Activated naive CD4-positive, alpha-beta T cell treated with anti-CD3 and anti-CD28 coated beads for 36 hours (primary cell): Measurements from ENCODE around the gene PRRT2. TPM values are rescaled to one million over a fixed set of nuclear protein-coding genes. Genes with fewer than 3 reads are reported as not detected.
A peak's percentile ranks its signal among the peaks of the same experiment; 100 is the strongest.
"Not testable (repeated sequence)": the region's sequence is repeated elsewhere in the genome, so short reads cannot be mapped to it uniquely, and the experiment has no call there.

ENCODE experiments used
- CTCF ChIA-PET: fragments of 350-600 bp; sonication (Branson Sonifier 250); formaldehyde crosslinking; loops from one replicate; lab custom pipeline; 2021; ENCODE audit warnings: antibody characterized with exemption; lab: Charles Lee
- DNase-seq: peaks from one replicate; pipeline ENCODE4 v3.0.0-alpha.2; 2020
- H3K27ac Mint-ChIP-seq: one replicate; pipeline ENCODE4 v1.8.0; 2021; ENCODE audit warnings: mild to moderate bottlenecking, mixed read lengths
- H3K27me3 Mint-ChIP-seq: one replicate; pipeline ENCODE4 v1.8.0; 2021; ENCODE audit warnings: low read depth, mixed read lengths
- H3K36me3 Mint-ChIP-seq: one replicate; pipeline ENCODE4 v1.8.0; 2021; ENCODE audit warnings: low read depth, mixed read lengths
- H3K4me1 Mint-ChIP-seq: one replicate; pipeline ENCODE4 v1.8.0; 2021; ENCODE audit warnings: low read depth, mixed read lengths
- H3K4me3 Mint-ChIP-seq: one replicate; pipeline ENCODE4 v1.8.0; 2021; ENCODE audit warnings: mild to moderate bottlenecking, moderate library complexity, mixed read lengths
- H3K9me3 Mint-ChIP-seq: one replicate; pipeline ENCODE4 v1.8.0; 2021; ENCODE audit warnings: mixed read lengths
- intact Hi-C: fragments of 100-400 bp; cut with micrococcal nuclease; formaldehyde crosslinking; loops from one replicate; pipeline ENCODE4 v1.15.1; 2023
- total RNA-seq, 2 experiments: library from RNA; stranded (reverse); gene quantifications; one replicate each; pipeline ENCODE4 v1.2.3, GENCODE V29; 2021

The PRRT2 gene
- total RNA-seq, result under 1 TPM; 0.83 to 0.94 TPM

DNA sequence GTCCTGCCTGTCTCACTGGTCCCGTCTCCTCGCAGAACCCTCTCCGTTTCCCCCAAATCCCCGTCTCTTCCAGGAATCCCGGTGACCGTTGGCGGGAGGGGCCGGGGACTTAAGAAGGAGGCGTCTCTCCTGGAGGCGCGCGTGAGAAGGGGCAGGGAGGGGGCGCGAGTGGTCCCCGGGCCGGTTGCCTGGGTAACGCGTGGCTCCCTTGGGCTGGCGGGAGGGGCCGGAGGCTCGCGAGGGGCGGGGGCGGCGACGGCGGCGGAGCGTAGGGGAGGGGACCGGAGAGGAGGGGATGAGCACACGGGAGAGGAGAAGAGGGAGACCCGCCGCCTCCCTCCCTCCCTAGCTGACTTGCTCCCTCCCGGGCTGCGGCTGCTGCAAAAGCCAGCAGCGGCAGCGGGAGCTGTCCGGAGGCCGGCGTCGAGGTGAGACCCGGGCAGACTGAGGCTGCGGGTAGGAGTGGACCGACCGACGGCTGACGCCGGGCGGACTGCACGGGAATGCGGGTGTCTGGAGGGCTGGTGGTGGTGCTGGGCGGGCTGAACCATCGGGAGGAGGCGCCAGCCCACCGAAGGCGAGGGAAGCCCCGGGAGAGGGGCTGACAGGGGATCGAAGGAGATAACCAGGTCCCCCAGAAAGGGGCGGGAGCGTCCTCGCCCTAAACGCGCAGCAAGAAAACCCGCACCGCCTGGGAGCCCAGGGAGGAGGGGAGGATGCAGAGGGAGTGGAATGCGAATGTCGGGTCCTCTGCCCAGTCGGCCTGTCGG, at the start of gene PRRT2:
TSS of gene PRRT2 (plus strand) at position 298 of the 770 bp plus-strand sequence. CDS start 862 bp downstream, outside the sequence.
- no peaks in the 10 kb centered on the region for H3K9me3 Mint-ChIP-seq
- intact Hi-C loops, result no loop called here
- CTCF ChIA-PET, result no interaction called here

DNA sequence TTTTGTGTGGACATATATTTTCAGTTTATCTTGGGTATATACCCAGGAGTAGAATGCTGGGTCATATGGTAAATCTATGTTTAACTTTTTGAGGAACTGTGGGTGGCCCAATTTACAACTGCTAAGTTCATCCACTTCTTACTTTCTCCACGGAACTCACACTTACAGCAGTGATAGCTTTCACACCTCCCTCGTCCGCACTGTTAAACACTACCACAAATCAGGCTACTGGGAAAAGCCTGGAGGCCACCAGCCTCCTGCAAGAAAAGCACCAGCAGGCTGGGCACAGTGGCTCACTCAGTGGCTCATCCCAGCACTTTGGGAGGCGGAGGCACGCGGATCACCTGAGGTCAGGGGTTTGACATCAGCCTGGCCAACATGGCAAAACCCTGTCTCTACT, 48.7 kb upstream of the PRRT2 start:
- DNase-seq, result no peak
- no peaks in the 10 kb centered on the region for H3K27me3 Mint-ChIP-seq
- no peak overlapping the region for H3K27ac Mint-ChIP-seq
- H3K4me1 Mint-ChIP-seq, result peaks cover 8% of the 10 kb centered on the region
- no peaks in the 10 kb centered on the region for H3K9me3 Mint-ChIP-seq
- no peak overlapping the region for H3K4me3 Mint-ChIP-seq
- intact Hi-C loops, result no loop called here
- no peaks in the 10 kb centered on the region for H3K36me3 Mint-ChIP-seq
- CTCF ChIA-PET, result no interaction called here

More for the DNA sequence above, at the start of gene PRRT2:
- Mint-ChIP-seq H3K27ac (peak within 1 kb of the TSS; percentile 72), H3K4me3 (peak within 1 kb of the TSS; percentile 78), H3K27me3 (no peaks in the 10 kb centered on the region), H3K36me3 (peaks cover 29% of the 10 kb centered on the region), H3K4me1 (peaks cover 54% of the 10 kb centered on the region)
- peak; percentile 58 for DNase-seq

DNA sequence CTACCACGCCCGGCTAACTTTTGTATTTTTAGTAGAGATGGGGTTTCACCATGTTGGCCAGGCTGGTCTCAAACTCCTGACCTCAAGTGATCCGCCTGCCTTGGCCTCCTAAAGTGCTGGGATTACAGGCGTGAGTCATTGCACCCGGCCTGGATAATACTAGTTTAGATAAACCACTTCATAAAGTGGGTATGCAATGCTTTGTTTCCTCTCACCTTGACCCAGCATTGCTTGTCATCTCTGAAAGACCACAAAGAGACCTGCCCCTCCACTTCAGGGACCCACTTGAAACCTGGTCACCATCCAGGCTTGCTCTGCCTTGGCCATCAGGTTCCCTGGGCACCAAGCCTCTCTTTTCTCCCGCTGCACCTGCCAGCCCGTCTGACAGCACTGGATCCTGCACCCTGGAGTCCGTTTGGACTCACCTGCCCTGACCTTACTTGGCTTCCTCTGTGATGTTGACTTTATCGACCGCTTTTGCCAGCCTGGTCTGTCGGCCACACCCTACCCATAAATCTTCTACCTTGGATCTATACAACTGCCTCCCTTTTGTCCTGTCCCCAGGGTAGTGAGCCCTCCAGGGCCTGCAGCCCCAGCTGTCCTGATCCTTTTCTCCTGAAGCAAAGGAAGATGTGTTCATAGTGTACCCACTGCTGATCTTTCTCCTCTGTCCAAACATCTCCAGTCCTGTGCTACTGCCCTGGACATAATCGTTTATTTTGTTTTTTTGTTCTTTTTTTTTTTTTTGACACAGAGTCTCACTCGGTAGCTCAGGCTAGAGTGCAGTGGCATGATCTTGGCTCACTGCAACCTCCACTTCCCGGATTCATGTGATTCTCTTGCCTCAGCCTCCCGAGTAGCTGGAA, 46.6 kb upstream of the PRRT2 start:
- H3K27ac Mint-ChIP-seq, result no peak overlapping the region
- DNase-seq, result no peak
- H3K4me1 Mint-ChIP-seq, result peaks cover 6% of the 10 kb centered on the region
- intact Hi-C loops, result no loop called here
- H3K4me3 Mint-ChIP-seq, result no peak overlapping the region
- H3K9me3 Mint-ChIP-seq, result no peaks in the 10 kb centered on the region
- H3K27me3 Mint-ChIP-seq, result no peaks in the 10 kb centered on the region
- CTCF ChIA-PET, result interaction anchor here (0.9 kb wide), 1 partner anchor 65 kb away, joined by 3 read pairs; no protein-coding TSS in a partner anchor
- no peaks in the 10 kb centered on the region for H3K36me3 Mint-ChIP-seq

DNA sequence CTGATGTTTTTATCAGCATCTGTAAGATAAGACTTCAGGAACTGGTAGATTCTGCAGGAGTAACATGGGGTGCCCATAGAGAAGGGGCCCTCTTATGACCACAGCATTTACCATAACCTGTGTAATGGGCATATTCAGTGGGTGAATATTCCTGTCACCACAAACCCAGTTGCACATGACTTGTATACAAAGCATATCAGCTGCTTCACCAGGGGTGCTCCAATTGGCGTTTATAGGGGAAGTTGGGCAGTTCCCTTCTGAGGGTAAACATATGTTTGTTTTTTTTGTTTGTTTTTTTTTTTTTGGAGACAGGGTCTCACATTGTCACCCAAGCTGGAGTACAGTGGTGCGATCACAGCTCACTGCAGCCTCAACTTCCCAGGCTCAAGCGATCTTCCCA, 45.4 kb upstream of the PRRT2 start:
- Mint-ChIP-seq H3K9me3 (no peaks in the 10 kb centered on the region), H3K4me3 (no peak overlapping the region), H3K27me3 (no peaks in the 10 kb centered on the region), H3K4me1 (peaks cover 3% of the 10 kb centered on the region), H3K36me3 (no peaks in the 10 kb centered on the region), H3K27ac (no peak overlapping the region)
- intact Hi-C loops, result no loop called here
- CTCF ChIA-PET, result interaction anchor here (1.0 kb wide), 1 partner anchor 37 kb away, joined by 3 read pairs; no protein-coding TSS in a partner anchor
- DNase-seq, result no peak

DNA sequence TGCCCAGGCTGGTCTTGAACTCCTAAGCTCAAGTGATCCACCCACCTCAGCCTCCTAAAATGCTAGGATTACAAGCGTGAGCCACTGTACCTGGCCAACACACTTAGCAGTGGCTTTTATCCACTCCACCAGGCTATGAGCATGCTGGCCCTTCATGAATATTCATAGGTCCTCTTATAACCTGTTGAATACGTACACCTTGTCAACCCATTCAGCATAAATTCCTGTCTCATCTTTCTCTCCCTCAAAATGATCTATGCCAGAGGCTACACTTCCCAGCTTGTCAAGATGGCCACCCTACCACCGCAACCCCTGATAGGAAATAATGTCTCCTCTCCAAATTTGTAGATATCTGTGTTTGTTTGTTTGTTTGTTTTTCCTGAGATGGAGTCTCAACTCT, 44.9 kb upstream of the PRRT2 start:
- Mint-ChIP-seq H3K27me3 (no peaks in the 10 kb centered on the region), H3K36me3 (no peaks in the 10 kb centered on the region), H3K4me3 (no peak overlapping the region), H3K9me3 (no peaks in the 10 kb centered on the region), H3K4me1 (peaks cover 4% of the 10 kb centered on the region), H3K27ac (no peak overlapping the region)
- no peak for DNase-seq
- intact Hi-C loops, result no loop called here
- CTCF ChIA-PET, result interaction anchor here (1.0 kb wide), 1 partner anchor 37 kb away, joined by 3 read pairs; no protein-coding TSS in a partner anchor

DNA sequence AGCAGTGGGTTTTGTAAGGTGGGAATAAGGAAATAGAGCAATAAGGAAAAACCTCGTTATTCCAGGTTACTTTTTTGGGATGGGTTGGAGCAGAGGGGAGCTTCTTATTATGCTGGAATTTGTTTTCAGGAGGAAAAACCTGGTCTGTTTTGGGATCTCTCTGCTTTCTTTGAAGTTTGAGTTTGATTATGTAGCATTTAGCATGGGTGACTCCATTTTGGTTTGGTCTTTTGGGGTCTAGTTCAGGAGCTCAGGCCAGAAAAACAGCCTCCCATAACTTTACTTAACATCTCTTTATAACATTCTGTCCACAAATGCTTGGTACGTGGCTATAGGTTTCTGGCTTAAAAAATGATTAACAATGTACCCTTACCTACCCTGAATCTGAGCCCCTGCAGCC, 42.5 kb upstream of the PRRT2 start:
- CTCF ChIA-PET, result interaction anchor here (0.8 to 2.7 kb wide), 3 partner anchors 13 to 21 kb away, joined by 3 to 7 read pairs (median 3); partner anchors contain the start of gene KIF22
- H3K4me3 Mint-ChIP-seq, result no peak overlapping the region
- H3K9me3 Mint-ChIP-seq, result no peaks in the 10 kb centered on the region
- intact Hi-C loops, result no loop called here
- no peaks in the 10 kb centered on the region for H3K27me3 Mint-ChIP-seq
- peaks cover 4% of the 10 kb centered on the region for H3K4me1 Mint-ChIP-seq
- H3K27ac Mint-ChIP-seq, result no peak overlapping the region
- DNase-seq, result no peak
- no peaks in the 10 kb centered on the region for H3K36me3 Mint-ChIP-seq

DNA sequence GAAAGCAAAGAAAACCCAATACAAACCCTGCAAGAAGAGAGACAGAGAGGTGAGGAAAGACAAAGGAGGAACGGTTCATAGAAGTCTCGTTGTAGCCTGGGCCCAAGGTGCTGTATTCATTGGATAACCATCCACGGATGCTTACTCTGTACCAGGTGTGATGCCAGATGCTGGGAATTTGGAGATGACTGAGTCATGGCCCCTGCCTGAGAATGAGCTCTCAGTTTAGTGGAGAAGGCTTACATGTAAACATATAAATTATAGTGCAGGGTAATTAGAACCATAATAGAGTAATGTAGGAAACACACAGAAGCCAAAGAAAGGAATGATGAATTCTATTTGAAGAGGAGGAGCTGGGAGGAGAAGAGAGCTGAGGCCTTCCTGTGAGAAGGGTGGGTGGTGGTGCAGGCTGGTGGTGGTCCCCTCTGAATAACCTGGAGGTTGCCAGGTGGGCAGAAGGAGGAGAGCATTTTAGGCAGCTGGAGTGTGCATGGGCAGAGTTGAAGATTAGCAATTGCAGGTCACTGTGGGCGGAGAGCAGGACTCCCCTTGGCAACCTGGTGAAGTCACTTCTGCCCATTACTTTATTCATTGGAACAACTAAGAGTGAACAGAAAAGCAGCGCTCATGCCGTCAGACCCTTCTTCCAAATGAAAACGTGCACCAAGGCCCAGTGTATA, 41.6 kb upstream of the PRRT2 start:
- peaks cover 4% of the 10 kb centered on the region for H3K4me1 Mint-ChIP-seq
- DNase-seq, result no peak
- H3K27me3 Mint-ChIP-seq, result no peaks in the 10 kb centered on the region
- H3K9me3 Mint-ChIP-seq, result no peaks in the 10 kb centered on the region
- H3K27ac Mint-ChIP-seq, result no peak overlapping the region
- CTCF ChIA-PET, result interaction anchor here (1.1 to 2.7 kb wide), 2 partner anchors 16 to 20 kb away, joined by 3 to 7 read pairs; partner anchors contain the start of gene KIF22
- H3K4me3 Mint-ChIP-seq, result no peak overlapping the region
- no peaks in the 10 kb centered on the region for H3K36me3 Mint-ChIP-seq
- intact Hi-C loops, result no loop called here

DNA sequence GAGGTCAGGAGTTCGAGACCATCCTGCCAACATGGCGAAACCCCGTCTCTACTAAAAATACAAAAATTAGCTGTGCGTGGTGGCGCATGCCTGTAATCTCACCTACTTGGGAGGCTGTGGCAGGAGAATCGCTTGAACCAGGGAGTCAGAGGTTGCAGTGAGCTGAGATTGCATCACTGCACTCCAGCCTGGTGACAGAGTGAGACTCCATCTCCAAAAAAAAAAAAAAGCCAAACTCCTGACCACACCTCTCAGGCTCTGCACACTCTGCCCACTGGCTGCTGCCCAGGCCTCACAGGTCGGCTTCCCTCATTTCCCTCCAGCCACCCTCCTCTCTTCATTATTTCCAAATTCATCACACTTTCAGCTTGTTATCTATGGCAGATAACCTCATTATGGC, 39.7 kb upstream of the PRRT2 start:
- H3K36me3 Mint-ChIP-seq, H3K4me3 Mint-ChIP-seq, CTCF ChIA-PET, H3K27ac Mint-ChIP-seq, DNase-seq, H3K4me1 Mint-ChIP-seq, intact Hi-C loops, H3K9me3 Mint-ChIP-seq, H3K27me3 Mint-ChIP-seq: not testable (repeated sequence)

DNA sequence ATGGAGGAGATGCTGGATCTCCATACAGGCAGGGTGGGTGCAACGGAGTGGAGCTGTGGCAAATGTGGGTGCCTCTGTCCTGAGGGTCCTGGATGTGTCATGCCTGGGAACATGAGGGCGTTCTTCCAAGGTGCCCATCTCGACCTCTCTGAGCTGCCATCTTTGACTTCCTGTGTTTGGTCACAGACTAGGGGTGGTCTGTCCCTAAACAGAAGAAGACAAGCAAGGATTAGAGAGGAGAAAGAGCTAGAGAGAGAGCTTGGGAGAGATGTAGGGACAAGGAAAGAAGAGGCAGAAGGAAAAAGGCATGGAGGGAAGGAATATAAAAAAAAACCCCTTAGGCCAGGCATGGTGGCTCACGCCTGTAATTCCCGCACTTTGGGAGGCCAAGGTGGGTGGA, 37.3 kb upstream of the PRRT2 start:
- H3K27ac Mint-ChIP-seq, result no peak overlapping the region

DNA sequence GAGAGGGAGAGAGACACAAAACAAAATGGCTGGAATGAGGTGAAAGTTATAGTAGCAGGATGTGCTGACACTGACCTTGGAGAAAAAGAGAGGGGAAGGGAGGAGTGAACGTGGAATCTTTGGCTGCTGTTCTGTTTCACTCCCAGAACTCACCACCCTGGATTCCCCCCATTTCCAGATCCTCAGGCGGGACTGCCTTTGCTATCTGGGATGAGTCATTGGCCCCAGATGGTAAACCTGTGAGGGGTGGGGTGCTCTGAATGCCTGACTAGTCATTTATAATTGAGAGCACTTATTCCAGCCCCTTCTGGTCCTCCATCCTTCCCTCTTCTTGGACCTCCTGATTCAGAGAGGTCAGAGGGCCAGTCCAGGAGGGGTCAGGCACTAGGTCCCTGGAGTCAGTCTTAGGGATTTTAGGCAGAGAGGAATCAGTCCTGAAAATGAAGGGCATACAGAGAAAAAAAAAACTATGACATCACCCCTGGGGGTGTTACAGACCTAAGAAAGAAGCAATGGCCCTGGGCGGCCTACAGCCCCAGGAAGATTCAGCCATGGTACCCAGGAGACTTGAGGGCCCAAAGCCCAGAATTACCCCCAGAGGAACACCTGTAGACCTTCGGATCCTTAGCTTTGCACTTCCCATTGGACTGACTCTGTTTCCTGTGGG, 36.1 kb upstream of the PRRT2 start:
- CTCF ChIA-PET, result interaction anchor here (1.3 kb wide), 1 partner anchor 21 kb away, joined by 3 read pairs; no protein-coding TSS in a partner anchor
- H3K4me1 Mint-ChIP-seq, result peaks cover 4% of the 10 kb centered on the region
- H3K27ac Mint-ChIP-seq, result no peak overlapping the region
- DNase-seq, result peak; percentile 22
- H3K9me3 Mint-ChIP-seq, result no peaks in the 10 kb centered on the region
- intact Hi-C loops, result no loop called here
- no peaks in the 10 kb centered on the region for H3K27me3 Mint-ChIP-seq
- no peaks in the 10 kb centered on the region for H3K36me3 Mint-ChIP-seq
- no peak overlapping the region for H3K4me3 Mint-ChIP-seq

More for the DNA sequence above, 37.3 kb upstream of the PRRT2 start:
- H3K4me3 Mint-ChIP-seq, result no peak overlapping the region
- H3K9me3 Mint-ChIP-seq, result no peaks in the 10 kb centered on the region
- H3K27me3 Mint-ChIP-seq, result no peaks in the 10 kb centered on the region
- intact Hi-C loops, result no loop called here
- CTCF ChIA-PET, result no interaction called here
- no peaks in the 10 kb centered on the region for H3K36me3 Mint-ChIP-seq
- H3K4me1 Mint-ChIP-seq, result peaks cover 4% of the 10 kb centered on the region
- no peak for DNase-seq

DNA sequence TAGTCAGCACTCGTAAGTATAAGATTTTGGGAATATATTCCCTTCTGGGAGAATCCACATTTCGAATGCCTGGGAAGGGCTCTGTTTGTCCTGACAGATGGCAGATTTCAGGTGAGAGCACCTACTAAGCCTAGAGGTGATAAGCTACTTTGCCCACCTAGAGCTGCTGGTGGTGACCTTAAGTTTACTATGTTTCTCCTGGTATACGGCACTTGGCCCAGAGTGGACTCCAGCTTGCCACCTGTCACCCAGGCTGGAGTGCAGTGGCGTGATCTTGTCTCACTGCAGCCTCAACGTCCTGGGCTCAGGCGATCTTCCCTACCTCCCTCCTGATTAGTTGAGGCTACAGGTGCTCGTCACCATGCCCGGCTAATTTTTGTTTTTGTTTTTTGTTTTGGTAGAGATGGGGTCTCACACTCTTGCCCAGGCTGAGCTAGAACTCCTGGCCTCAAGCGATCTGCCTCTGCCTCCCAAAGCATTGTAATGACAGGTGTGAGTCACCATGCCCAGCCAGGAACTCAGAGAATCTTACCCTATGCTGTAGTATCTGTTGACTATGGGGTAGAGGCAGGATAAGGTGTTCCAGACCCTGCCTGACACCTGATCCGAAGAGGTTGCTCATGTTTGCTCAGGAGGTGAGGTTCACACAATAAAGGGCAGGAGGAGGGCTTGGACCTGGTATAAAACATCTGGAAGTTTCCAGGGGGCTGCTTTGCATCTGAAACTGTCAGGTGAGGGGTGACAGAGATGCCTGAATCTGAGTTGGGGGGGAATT, 34.2 kb upstream of the PRRT2 start, which contains the start of gene ZG16:
TSS of gene ZG16 (plus strand) at position 681 of the 775 bp plus-strand sequence. CDS start 1,011 bp downstream, outside the sequence.
- H3K27me3 Mint-ChIP-seq, result no peaks in the 10 kb centered on the region
- H3K4me1 Mint-ChIP-seq, result no peaks in the 10 kb centered on the region
- no peak for DNase-seq
- H3K36me3 Mint-ChIP-seq, result no peaks in the 10 kb centered on the region
- CTCF ChIA-PET, result interaction anchor here (1.1 to 1.4 kb wide), 3 partner anchors 8 to 70 kb away, joined by 3 to 4 read pairs (median 4); no protein-coding TSS in a partner anchor
- intact Hi-C loops, result no loop called here
- no peak within 1 kb of the TSS for H3K4me3 Mint-ChIP-seq
- no peaks in the 10 kb centered on the region for H3K9me3 Mint-ChIP-seq
- no peak within 1 kb of the TSS for H3K27ac Mint-ChIP-seq
